NCI-H82 treated with DMSO at 0.1 percent for 48 hours (cell line): ENCODE data around the gene PDE11A.
A peak's percentile ranks its signal among the peaks of the same experiment; 100 is the strongest.

ENCODE experiments used
- DNase-seq: peaks from one replicate; lab custom pipeline; 2025; ENCODE audit not compliant: unreplicated experiment; lab: John Stamatoyannopoulos, UW

The PDE11A gene

GRCh38 chr2:177606636-177607035, 465.9 kb downstream of the PDE11A start:
- DNase-seq: peak; percentile 67

DNA sequence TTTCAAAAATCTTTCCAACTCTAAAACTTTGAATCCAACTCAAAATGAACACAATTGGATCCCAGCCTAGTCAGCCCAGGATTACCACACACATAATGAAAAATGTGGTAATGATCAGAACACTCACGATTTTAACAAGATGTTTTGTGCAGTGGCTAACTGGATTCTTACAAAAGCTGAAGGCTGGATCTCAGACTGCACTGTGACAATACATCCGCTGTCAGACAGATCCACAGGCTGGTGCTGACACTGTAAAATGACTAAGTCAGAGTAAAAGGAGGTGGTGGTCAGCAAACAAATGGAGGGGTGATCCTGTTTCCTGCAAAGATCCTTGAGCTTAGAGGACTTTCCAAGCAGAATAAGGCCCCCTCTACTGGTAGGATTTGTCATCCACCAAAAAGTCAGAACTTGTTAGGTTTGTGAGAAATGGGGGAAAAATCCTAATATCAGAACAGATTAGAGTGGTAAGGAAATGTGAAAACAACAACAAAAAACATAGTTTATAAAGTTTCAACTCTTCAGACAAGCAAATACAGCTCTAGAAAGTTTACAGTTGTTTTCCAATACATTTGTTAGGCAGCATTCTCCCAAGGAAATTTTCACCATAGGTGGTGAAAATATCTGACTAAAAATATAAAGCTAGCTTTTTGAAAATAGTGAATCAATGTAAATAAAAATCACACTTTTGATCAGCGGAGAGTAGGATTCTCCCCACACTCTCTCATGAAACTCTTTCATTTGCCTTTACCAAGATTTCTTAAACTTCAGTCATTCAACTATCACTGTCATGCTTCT, 468.1 kb downstream of the PDE11A start:
- DNase-seq: peak; percentile 49

DNA sequence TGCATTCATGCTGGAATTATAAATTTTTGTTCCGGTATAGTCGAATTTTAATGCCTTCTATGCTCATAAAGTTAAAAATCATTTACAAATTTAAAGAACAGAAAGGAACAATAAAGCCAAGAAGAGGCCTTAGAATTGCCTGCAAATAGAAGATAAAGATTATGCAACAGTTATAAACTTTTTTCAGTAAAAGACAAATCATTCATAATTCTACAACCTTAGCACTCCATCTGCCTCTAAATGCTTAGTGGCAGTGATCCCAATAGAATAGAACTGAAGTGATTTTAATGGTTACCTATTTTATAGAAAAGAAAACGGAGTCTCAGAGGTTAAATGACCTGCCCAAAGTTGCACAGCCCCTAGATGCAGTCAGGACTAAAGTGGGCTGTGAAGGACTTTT, 468.8 kb downstream of the PDE11A start:
- no peak for DNase-seq

GRCh38 chr2:177603181-177603580, 469.4 kb downstream of the PDE11A start:
- no peak for DNase-seq

- DNase-seq: no peak
These were observed 469.9 kb downstream of the PDE11A start for GRCh38 chr2:177602611-177603164.

DNA sequence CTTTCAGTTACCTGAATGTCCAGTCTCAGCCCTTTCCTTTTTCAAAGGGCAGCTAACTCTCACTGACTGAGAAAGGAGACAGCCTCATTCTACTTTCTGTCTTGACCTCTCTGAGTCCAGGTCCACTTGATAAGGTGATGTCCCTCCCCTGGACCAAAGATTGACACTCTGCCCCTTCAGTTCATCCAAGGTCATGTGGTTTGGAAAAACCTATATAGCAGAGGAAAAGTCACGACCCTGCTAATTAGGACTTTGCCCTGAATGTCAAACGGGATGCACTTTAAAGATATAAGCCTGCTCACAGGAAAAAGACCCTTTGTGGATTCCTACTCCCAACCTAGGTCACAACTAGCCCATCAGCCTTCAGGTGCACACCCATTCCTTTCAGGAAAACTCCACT, 471.7 kb downstream of the PDE11A start:
- no peak for DNase-seq

- DNase-seq: no peak
These were observed 472.6 kb downstream of the PDE11A start for GRCh38 chr2:177599956-177600355.

DNA sequence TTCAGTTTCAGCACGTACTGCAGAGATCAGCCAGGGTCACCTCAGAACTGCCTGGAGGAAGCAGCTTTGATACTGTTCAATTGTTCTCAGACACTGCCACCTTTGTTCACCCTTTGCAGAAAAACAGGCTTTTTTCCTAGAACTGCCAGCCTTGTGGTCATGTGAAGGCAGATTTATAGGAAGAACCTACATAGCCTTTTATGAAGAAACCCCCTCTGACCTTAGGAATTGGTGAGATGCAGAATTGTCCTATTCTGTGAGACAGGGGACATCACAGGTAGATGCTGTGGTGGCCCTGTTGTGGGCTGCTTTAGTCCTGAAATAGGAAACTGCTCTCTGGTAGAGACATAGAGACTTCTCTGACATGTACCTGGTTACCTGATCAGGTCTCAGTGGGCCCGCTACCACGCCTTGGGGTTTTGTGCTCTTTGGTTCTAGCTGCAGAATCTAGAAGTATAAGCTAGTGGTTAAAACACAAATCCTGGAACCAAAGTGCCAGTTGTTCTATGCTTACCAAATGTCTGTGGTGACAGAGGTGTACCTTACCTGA, 473.4 kb downstream of the PDE11A start:
- no peak for DNase-seq

GRCh38 chr2:177598326-177599138, 474.0 kb downstream of the PDE11A start:
- DNase-seq: peak; percentile 28

- peak; percentile 42 for DNase-seq
These were observed 474.8 kb downstream of the PDE11A start for GRCh38 chr2:177597759-177598158.

- peak; percentile 17 for DNase-seq
These were observed 475.7 kb downstream of the PDE11A start for GRCh38 chr2:177596866-177597265.

DNA sequence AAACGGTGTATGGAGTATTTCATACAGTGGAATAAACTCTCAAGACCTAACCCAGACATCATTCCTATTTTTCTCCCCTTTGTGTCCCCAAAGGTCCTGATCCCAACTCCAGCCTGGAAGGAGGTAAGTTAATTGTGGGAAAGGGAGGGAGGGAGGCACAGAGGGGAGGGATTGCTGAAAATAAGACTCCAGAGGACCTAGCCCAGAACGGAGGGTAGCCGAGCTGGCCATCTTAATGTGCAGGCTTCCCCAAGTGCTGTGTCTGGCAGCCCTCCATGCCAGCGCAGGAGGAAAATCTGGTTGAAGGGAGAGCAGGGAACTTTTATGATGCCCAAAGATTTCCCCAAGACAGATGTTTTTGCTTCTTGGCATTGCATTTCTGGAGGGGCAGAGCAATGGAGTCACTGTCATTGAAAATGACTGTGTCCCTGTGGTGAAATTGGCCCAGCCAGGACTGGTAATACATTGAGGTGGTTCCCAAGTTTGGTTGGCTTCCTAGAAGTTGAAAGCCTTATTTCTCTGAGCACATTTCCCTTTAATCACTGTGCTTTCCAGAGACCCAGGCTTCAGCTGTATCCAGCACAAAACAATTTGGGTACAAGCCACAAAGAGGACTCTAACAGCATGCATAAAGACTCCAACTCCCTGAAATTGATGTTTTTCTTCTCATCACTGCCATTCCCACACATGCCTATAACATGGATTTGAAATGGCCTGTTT, 477.3 kb downstream of the PDE11A start:
- DNase-seq: no peak

DNA sequence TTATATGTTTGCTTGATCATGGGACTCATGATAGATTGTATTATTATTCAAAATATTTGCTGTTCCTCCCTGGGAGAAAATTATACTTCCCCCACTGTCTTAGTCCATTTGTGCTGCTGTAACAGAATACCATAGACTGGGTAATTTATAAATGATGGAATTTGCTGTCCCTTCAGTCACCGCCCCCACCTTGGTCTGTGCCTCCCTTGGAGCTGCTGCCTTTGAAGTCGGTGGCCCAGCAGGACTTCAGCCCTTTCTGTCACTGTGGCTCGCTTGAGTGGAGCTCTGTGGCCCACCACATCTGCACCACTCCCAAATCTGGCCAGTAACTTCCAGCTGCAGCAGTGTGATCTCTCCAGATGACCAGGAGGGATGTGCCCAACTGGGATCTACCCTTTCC, 479.2 kb downstream of the PDE11A start:
- no peak for DNase-seq

GRCh38 chr2:177592945-177593344, 479.6 kb downstream of the PDE11A start:
- DNase-seq: no peak

DNA sequence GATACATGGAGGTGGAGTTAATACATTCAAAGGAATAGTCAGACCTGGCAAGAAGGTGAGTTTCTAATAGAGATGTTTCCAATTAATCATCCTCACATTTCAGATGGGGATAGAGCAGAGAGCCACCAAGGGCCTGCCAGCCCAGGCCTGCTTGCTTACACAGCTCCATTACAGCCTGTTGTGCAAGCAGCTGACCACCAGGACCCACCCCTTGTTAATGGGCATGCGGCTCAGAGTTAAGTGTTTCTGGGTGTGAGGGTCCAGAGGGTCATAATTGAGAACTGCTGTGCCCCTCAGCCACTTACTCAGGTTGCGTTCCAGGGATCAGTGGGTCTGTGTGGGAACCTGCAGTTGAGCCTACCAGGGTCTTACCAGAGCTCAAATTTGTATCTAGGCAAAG, 480.2 kb downstream of the PDE11A start:
- DNase-seq: no peak

DNA sequence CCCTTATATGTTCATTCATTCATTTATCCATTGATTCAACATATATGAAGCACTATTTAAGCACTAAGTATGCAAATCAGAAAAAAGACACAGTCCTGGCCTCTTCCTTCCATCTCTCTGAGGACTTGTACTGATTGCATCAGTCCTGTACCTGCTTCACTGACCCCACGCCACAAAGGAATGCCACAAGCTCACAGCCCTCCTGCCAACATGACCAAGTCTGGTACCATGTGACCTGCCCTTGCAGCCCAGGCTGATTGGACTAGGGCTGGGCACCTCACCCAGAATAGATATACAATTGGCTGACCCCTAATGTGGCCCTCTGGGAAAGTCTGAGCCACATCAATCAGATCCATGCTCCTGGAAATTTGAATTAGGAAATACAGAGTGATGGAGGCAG, 483.4 kb downstream of the PDE11A start:
- no peak for DNase-seq

- no peak for DNase-seq
These were observed 483.9 kb downstream of the PDE11A start for GRCh38 chr2:177588671-177589070.

DNA sequence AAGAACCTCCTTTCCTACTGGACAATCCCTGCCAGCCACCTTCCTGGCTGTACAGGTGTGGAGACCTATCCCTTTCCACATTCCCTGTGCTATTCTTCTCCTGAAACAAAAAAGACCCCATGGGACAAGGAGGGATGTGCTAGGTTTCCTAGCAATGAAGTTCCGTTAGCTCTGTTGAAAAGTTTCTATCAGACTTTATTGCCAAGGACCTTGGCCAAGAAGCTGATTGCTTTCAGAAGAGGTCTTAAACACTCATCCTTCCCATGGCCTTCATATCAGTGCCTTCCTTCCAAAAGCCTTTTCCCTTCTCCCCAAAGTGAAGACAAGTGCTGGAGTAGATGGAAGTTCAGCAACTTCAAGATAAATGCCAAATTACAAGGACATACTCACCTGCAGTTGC, 485.2 kb downstream of the PDE11A start:
- no peak for DNase-seq

GRCh38 chr2:177586154-177586553, 486.4 kb downstream of the PDE11A start:
- DNase-seq: no peak

GRCh38 chr2:177585234-177585863, 487.2 kb downstream of the PDE11A start:
- DNase-seq: no peak
